Endothelial cell of umbilical vein (primary cell): ENCODE results near the gene MLH1. TPM values are rescaled to one million over a fixed set of nuclear protein-coding genes. Genes with fewer than 3 reads are reported as not detected.

Experiments
- BruUV-seq: library from RNA; stranded (reverse); fragments of 400-500 nt; replicated peaks from 2 replicates; lab custom pipeline; 2021; lab: Mats Ljungman, UMichigan
- CTCF ChIA-PET: fragments of 300-600, 350-600 bp; sonication (Branson Sonifier 250); formaldehyde crosslinking; loops from one replicate; lab custom pipeline; 2021; ENCODE audit warnings: antibody characterized with exemption, inconsistent platforms; lab: Charles Lee
- POLR2A ChIA-PET: fragments of 300-600, 350-600 bp; sonication (Branson Sonifier 250); formaldehyde crosslinking; loops from one replicate; lab custom pipeline; 2021; ENCODE audit warnings: antibody characterized with exemption, inconsistent platforms; lab: Charles Lee
- DNase-seq: peaks from one replicate; pipeline ENCODE4 v3.0.0-alpha.2; 2011; ENCODE audit warnings: low read depth, low spot score
- FAIRE-seq: peaks from 2 replicates; lab custom pipeline; 2011; peaks lifted over from hg19 to GRCh38; lab: Jason Lieb, UNC
- H2AFZ ChIP-seq: 2 replicates; pipeline ENCODE4 v1.6.0; 2012; ENCODE audit warnings: low read depth, low read length, control low read depth, inconsistent platforms
- H3K27ac ChIP-seq: 2 replicates; pipeline ENCODE4 v1.5.1; 2011; ENCODE audit warnings: low read depth, mild to moderate bottlenecking, control low read depth, low read length, moderate library complexity; ENCODE audit not compliant: insufficient read depth
- H3K27me3 ChIP-seq, 2 experiments: 2 replicates each; pipeline versions ENCODE4 v1.6.0 to v1.6.1; 2011; ENCODE audit warnings: low read length in 2 of 2, mixed read lengths in 1 of 2; ENCODE audit not compliant: control insufficient read depth in 2 of 2, insufficient read depth in 2 of 2
- H3K36me3 ChIP-seq, 2 experiments: 2 replicates in 1 of 2; 3 replicates in 1 of 2; pipeline ENCODE4 v1.5.1; 2011; ENCODE audit warnings: low read length in 2 of 2, mild to moderate bottlenecking in 1 of 2, moderate library complexity in 1 of 2; ENCODE audit not compliant: control insufficient read depth in 2 of 2, insufficient read depth in 2 of 2; ENCODE audit errors: extremely low read depth in 1 of 2
- H3K4me1 ChIP-seq: 3 replicates; pipeline ENCODE4 v1.5.1; 2011; ENCODE audit warnings: mild to moderate bottlenecking, low read length; ENCODE audit not compliant: control insufficient read depth, insufficient read depth; ENCODE audit errors: extremely low read depth
- H3K4me2 ChIP-seq: 2 replicates; pipeline ENCODE4 v1.6.1; 2011; ENCODE audit warnings: low read length, control low read depth, mixed read lengths; ENCODE audit not compliant: insufficient read depth
- H3K4me3 ChIP-seq, 3 experiments: fragments of 200-600 bp in 1 of 3; sonication (generic), shearing (Covaris generic) in 1 of 3; replicated peaks in 1 of 3; 2 replicates each; pipeline ENCODE4 v1.5.1; 2011 to 2016; ENCODE audit warnings: control low read depth in 3 of 3, low read length in 3 of 3, mild to moderate bottlenecking in 2 of 3, inconsistent platforms in 1 of 3, low read depth in 1 of 3, moderate library complexity in 1 of 3; ENCODE audit not compliant: insufficient read depth in 1 of 3
- H3K79me2 ChIP-seq: 2 replicates; pipeline ENCODE4 v1.6.0; 2012; ENCODE audit warnings: low read length, inconsistent platforms; ENCODE audit not compliant: control insufficient read depth, insufficient read depth
- H3K9ac ChIP-seq: replicated peaks from 2 replicates; pipeline ENCODE3; 2011; ENCODE audit warnings: low read length, control low read depth; ENCODE audit not compliant: insufficient read depth; ENCODE audit errors: extremely low read depth
- H3K9me1 ChIP-seq: replicated peaks from 3 replicates; pipeline ENCODE4 v1.6.0; 2011; ENCODE audit warnings: mild to moderate bottlenecking, low read length; ENCODE audit not compliant: control insufficient read depth, insufficient read depth; ENCODE audit errors: extremely low read depth
- H3K9me3 ChIP-seq: replicated peaks from 2 replicates; pipeline ENCODE4 v1.5.1; 2012; ENCODE audit warnings: low read length, inconsistent platforms; ENCODE audit not compliant: control insufficient read depth, insufficient read depth
- H4K20me1 ChIP-seq: replicated peaks from 2 replicates; pipeline ENCODE3; 2011; ENCODE audit warnings: mild to moderate bottlenecking, low read length; ENCODE audit not compliant: control insufficient read depth, insufficient read depth; ENCODE audit errors: extremely low read depth
- CTCF ChIP-seq, 2 donors: IDR thresholded peaks; 1 replicate in 1 of 2; 2 replicates in 1 of 2; pipeline ENCODE4 v1.5.1; 2011; ENCODE audit warnings: low read length in 2 of 2, mild to moderate bottlenecking in 2 of 2, moderate library complexity in 2 of 2, control low read depth in 1 of 2, inconsistent platforms in 1 of 2, low read depth in 1 of 2; ENCODE audit not compliant: insufficient read depth in 1 of 2; ENCODE audit errors: extremely low read depth in 1 of 2
- EZH2 ChIP-seq: IDR thresholded peaks from 2 replicates; pipeline ENCODE4 v1.6.1; 2012; ENCODE audit warnings: borderline replicate concordance, low read depth, mild to moderate bottlenecking, moderate library complexity, low read length, inconsistent platforms; ENCODE audit not compliant: severe bottlenecking
- FOS ChIP-seq: IDR thresholded peaks from 2 replicates; pipeline ENCODE4 v1.6.1; 2011; ENCODE audit warnings: mild to moderate bottlenecking, low read length, moderate library complexity, borderline replicate concordance; ENCODE audit not compliant: insufficient read depth
- GATA2 ChIP-seq: IDR thresholded peaks from 2 replicates; pipeline ENCODE4 v1.7.0; 2011; ENCODE audit warnings: low read depth, mild to moderate bottlenecking, moderate library complexity, mixed read lengths, low read length; ENCODE audit not compliant: insufficient read length, insufficient read depth
- JUN ChIP-seq: IDR thresholded peaks from 2 replicates; pipeline ENCODE4 v1.6.1; 2011; ENCODE audit warnings: borderline replicate concordance, low read depth; ENCODE audit not compliant: insufficient read length, insufficient read depth
- MAX ChIP-seq: IDR thresholded peaks from 2 replicates; pipeline ENCODE4 v1.6.1; 2011; ENCODE audit not compliant: insufficient read depth, insufficient read length
- MYC ChIP-seq: IDR thresholded peaks from one replicate; pipeline ENCODE4 v1.6.1; 2011; ENCODE audit warnings: mild to moderate bottlenecking, low read depth, low read length
- POLR2A ChIP-seq: IDR thresholded peaks from 2 replicates; pipeline ENCODE4 v1.6.1; 2012; ENCODE audit warnings: low read depth, mild to moderate bottlenecking, control low read depth, low read length
- POLR2AphosphoS5 ChIP-seq: IDR thresholded peaks from 2 replicates; pipeline ENCODE4 v1.6.1; 2012; ENCODE audit warnings: low read depth, mild to moderate bottlenecking, control low read depth, low read length, moderate library complexity; ENCODE audit not compliant: insufficient read depth
- dilution Hi-C: fragments of 300-500 bp; cut with MboI; formaldehyde crosslinking; loops from one replicate; pipeline ENCODE4 v1.15.0; 2019; ENCODE audit warnings: low sequenced_read_pairs; ENCODE audit not compliant: extremely low pct_ligation_motif_present
- intact Hi-C: fragments of 100-400 bp; cut with micrococcal nuclease; formaldehyde crosslinking; loops from one replicate; pipeline ENCODE4 v1.10.0; 2022
- polyA plus RNA-seq, 4 experiments: library from polyadenylated mRNA; depleted of rRNA in 3 of 4; stranded (reverse) in 3 of 4; unstranded in 1 of 4; fragments of >200 nt; gene quantifications; 2 replicates each; pipeline versions ENCODE4 v1.2.1 to v1.2.3, GENCODE V29; 2011 to 2012; ENCODE audit warnings: missing spikeins in 1 of 4
- total RNA-seq: library from RNA; stranded (reverse); gene quantifications from 2 replicates; pipeline ENCODE4 v1.2.3, GENCODE V29; 2021

MLH1 gene
- total and polyA plus RNA-seq, 2 donors (not counting 3 experiments of a cell fraction or from before 2014, with no cell fraction given), result 22.2 to 32.9 TPM

- no peak for FAIRE-seq
- H3K4me3 ChIP-seq, result peak overlapping the region; percentile 56 to 85 (median 69)
- H3K27ac ChIP-seq, result no peak overlapping the region
Observed at GRCh38 chr3:36943601-36944000, 49.7 kb upstream of the MLH1 start.

More at GRCh38 chr3:36943601-36944000, 49.7 kb upstream of the MLH1 start:
- H3K9ac ChIP-seq, result peak overlapping the region; percentile 57
- H4K20me1 ChIP-seq, result no peaks in the 10 kb centered on the region
- H2AFZ ChIP-seq, result peak overlapping the region; percentile 96
- intact Hi-C loops, result no loop called here
- no peaks in the 10 kb centered on the region for H3K9me1 ChIP-seq
- no peaks in the 10 kb centered on the region for H3K79me2 ChIP-seq
- TF ChIP-seq POLR2AphosphoS5, result no peak
- TF ChIP-seq JUN, result no peak
- no peak for TF ChIP-seq GATA2
- TF ChIP-seq FOS, result no peak
- TF ChIP-seq CTCF (IDR thresholded peaks at IDR 0.05; ENCODE audit: extremely low read depth in 1 of 2, insufficient read depth in 1 of 2, low read depth in 1 of 2, low read length in 2 of 2), result no peak
- no peak for TF ChIP-seq EZH2
- TF ChIP-seq MAX, result no peak
- TF ChIP-seq POLR2A, result no peak
- TF ChIP-seq MYC, result no peak
- dilution Hi-C loops, result no loop called here
- no peaks in the 10 kb centered on the region for H3K36me3 ChIP-seq
- DNase-seq, result no peak
- H3K4me1 ChIP-seq, result peaks cover 12% of the 10 kb centered on the region
- peak overlapping the region; percentile 98 for H3K4me2 ChIP-seq
- no TSS peak for BruUV-seq
- no peaks in the 10 kb centered on the region for H3K27me3 ChIP-seq
- ChIA-PET CTCF (interaction anchor here (0.9 to 3.5 kb wide), 7 partner anchors 8 to 75 kb away, joined by 3 to 19 read pairs (median 4); no protein-coding TSS in a partner anchor), POLR2A (no interaction called here)
- H3K9me3 ChIP-seq, result no peaks in the 10 kb centered on the region
